Lung (tissue), 12 donors: ENCODE measurements around the gene TBC1D5. TPM values are rescaled to one million over a fixed set of nuclear protein-coding genes. Genes with fewer than 3 reads are reported as not detected.

ENCODE experiments used
- ATAC-seq: fragments of 200-7000 bp; cut with Tn5 transposase; one replicate; pipeline ENCODE4 v1.9.1; 2020; ENCODE audit warnings: moderate number of reproducible peaks; ENCODE audit not compliant: insufficient read depth, low FRiP score
- DNase-seq, 3 donors: peaks; one replicate each; pipeline ENCODE4 v3.0.0-alpha.2; 2013 to 2017
- H3K27ac ChIP-seq, 2 donors: one replicate each; pipeline ENCODE4 v1.5.1; 2013; ENCODE audit warnings: mild to moderate bottlenecking in 2 of 2, moderate library complexity in 2 of 2, control low read depth in 1 of 2, inconsistent platforms in 1 of 2, low read depth in 1 of 2, low read length in 1 of 2
- H3K27me3 ChIP-seq, 3 donors: one replicate each; pipeline ENCODE4 v1.5.1; 2013; ENCODE audit warnings: low read length in 2 of 3; ENCODE audit not compliant: control insufficient read depth in 3 of 3, insufficient read depth in 3 of 3
- H3K36me3 ChIP-seq, 4 donors: one replicate each; pipeline ENCODE4 v1.5.1; 2013; ENCODE audit warnings: low read length in 4 of 4, mild to moderate bottlenecking in 1 of 4, moderate library complexity in 1 of 4; ENCODE audit not compliant: control insufficient read depth in 4 of 4, insufficient read depth in 4 of 4
- H3K4me1 ChIP-seq, 5 donors: one replicate each; pipeline ENCODE4 v1.5.1; 2013; ENCODE audit warnings: low read length in 5 of 5, mild to moderate bottlenecking in 2 of 5, moderate library complexity in 1 of 5; ENCODE audit not compliant: control insufficient read depth in 5 of 5, insufficient read depth in 5 of 5
- H3K4me3 ChIP-seq: one replicate; pipeline ENCODE4 v1.5.1; 2013; ENCODE audit warnings: mild to moderate bottlenecking, control low read depth, moderate library complexity
- H3K9ac ChIP-seq, 2 donors: one replicate each; pipeline ENCODE4 v1.5.1; 2013; ENCODE audit warnings: low read length in 2 of 2, control low read depth in 1 of 2; ENCODE audit not compliant: insufficient read depth in 1 of 2
- H3K9me3 ChIP-seq, 4 donors: one replicate each; pipeline ENCODE4 v1.5.1; 2013; ENCODE audit warnings: low read length in 3 of 4, mild to moderate bottlenecking in 1 of 4, moderate library complexity in 1 of 4; ENCODE audit not compliant: control insufficient read depth in 4 of 4, insufficient read depth in 3 of 4
- CTCF ChIP-seq: IDR thresholded peaks from 2 replicates; pipeline ENCODE4 v1.5.1; 2012; ENCODE audit warnings: mild to moderate bottlenecking; ENCODE audit errors: control extremely low read depth, extremely low read depth
- WGBS, 2 donors: extraction: QIAGEN DNeasy Blood & Tissue Kit; methylation state at CpG; one replicate each; pipeline ENCODE4 v1.1.7; 2013; 5-methylcytosine and 5-hydroxymethylcytosine counted together
- polyA plus RNA-seq, 2 donors: library from polyadenylated mRNA; stranded (reverse); fragments of 200-250 nt; gene quantifications; one replicate each; pipeline ENCODE4 v1.2.1, GENCODE V29; 2013
- total RNA-seq, 2 donors: library from RNA; depleted of rRNA in 1 of 2; stranded (reverse); fragments of >200 nt in 1 of 2; gene quantifications; one replicate each; pipeline ENCODE4 v1.2.1, GENCODE V29; 2014 to 2021
- donor health status: control.
- donor health status: control.
- donor health status: Bipolar disorder and iron deficiency.
- donor health status: healthy.
- donor health status: DM: yes; HTN: yes; CAD: no.

Gene TBC1D5
- total and polyA plus RNA-seq, 4 donors: 8.7 to 111 (median 39.6) TPM

- Histone ChIP-seq H3K36me3 (no peaks in the 10 kb centered on the region), H3K4me3 (no peak overlapping the region), H3K27me3 (no peaks in the 10 kb centered on the region), H3K4me1 (peaks cover 0 to 2% (median 0%) of the 10 kb centered on the region in 5 donors), H3K9ac (no peak overlapping the region), H3K9me3 (no peaks in the 10 kb centered on the region), H3K27ac (no peak overlapping the region)
- TF ChIP-seq CTCF: no peak
- DNase-seq (no peak), ATAC-seq (no peak)
Observed at GRCh38 chr3:17678116-17678741, 64.2 kb downstream of the TBC1D5 start.

GRCh38 chr3:17674082-17674686 is 68.2 kb downstream of the TBC1D5 start:
- ATAC-seq: no peak
- H3K27me3 ChIP-seq: no peaks in the 10 kb centered on the region
- no peak for TF ChIP-seq CTCF
- no peaks in the 10 kb centered on the region for H3K36me3 ChIP-seq
- no peaks in the 10 kb centered on the region for H3K4me1 ChIP-seq
- WGBS, 2 donors: 49 to 79% methylated on average over 2 of the region's 2 CpGs
- no peak overlapping the region for H3K4me3 ChIP-seq
- H3K27ac ChIP-seq: no peak overlapping the region
- DNase-seq: no peak
- no peaks in the 10 kb centered on the region for H3K9me3 ChIP-seq
- no peak overlapping the region for H3K9ac ChIP-seq

GRCh38 chr3:17672506-17672905 is 69.9 kb downstream of the TBC1D5 start:
- TF ChIP-seq CTCF: no peak
- Histone ChIP-seq H3K27ac (no peak overlapping the region), H3K9ac (no peak overlapping the region), H3K36me3 (no peaks in the 10 kb centered on the region), H3K27me3 (no peaks in the 10 kb centered on the region), H3K9me3 (no peaks in the 10 kb centered on the region), H3K4me1 (no peaks in the 10 kb centered on the region), H3K4me3 (no peak overlapping the region)
- 74 to 78% methylated on average over 3 of the region's 3 CpGs for WGBS, 2 donors
- peak in 1 of 3 donors; percentile 19 for DNase-seq
- ATAC-seq: no peak

- 62 to 64% methylated on average over 3 of the region's 3 CpGs for WGBS, 2 donors
- H3K36me3 ChIP-seq: no peaks in the 10 kb centered on the region
- H3K9me3 ChIP-seq: no peaks in the 10 kb centered on the region
- H3K4me3 ChIP-seq: no peak overlapping the region
- H3K9ac ChIP-seq: no peak overlapping the region
- no peak for ATAC-seq
- no peak for TF ChIP-seq CTCF
- H3K27me3 ChIP-seq: no peaks in the 10 kb centered on the region
- H3K4me1 ChIP-seq: no peaks in the 10 kb centered on the region
- H3K27ac ChIP-seq: no peak overlapping the region
- no peak for DNase-seq
Observed at GRCh38 chr3:17670749-17671148, 71.7 kb downstream of the TBC1D5 start.
